GM18858 (cell line): ENCODE measurements around the gene RTKN2.
"Not testable (repeated sequence)": the region's sequence is repeated elsewhere in the genome, so short reads cannot be mapped to it uniquely, and the experiment has no call there.

ENCODE experiments used
- ATAC-seq: cut with Tn5 transposase; IDR thresholded peaks from one replicate; pipeline ENCODE4 v1.9.1; 2021; ENCODE audit not compliant: unreplicated experiment

RTKN2 gene

DNA sequence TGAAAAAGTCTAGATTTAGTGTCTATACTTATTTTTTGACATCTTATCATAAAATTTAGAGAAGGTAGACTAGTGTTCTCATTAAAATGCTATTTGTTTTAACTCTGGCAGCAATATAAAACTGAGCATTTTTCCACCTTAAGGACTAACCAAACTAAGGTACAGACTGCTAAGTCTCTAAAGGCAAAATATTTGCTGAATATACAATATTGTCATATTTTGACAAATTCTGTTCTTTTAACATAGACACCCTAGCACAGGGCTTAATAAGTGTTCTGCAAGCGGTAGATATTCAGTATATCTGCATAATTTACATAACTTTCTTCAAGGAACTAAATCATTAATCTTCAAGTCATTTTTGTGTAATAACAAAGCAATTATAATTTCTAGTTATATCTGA lies 8.6 kb downstream of the RTKN2 start:
- ATAC-seq = no peak

DNA sequence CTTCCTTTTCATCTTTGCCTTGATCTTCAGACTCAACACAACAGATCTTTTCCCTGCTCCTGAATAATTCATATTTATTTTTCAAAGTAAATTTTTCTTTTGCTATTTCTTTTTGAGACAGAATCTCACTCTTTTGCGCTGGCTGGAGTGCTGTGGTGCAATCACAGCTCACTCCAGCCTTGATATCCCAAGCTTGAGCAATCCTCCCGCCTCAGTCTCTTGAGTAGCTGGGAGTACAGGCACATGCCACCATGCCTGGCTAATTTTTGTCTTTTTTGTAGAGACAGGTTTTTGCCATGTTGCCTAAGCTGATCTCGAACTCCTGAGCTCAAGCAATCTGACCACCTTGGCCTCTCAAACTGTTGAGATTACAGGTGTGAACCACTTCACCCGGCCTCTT lies 9.2 kb downstream of the RTKN2 start:
- no peak for ATAC-seq

DNA sequence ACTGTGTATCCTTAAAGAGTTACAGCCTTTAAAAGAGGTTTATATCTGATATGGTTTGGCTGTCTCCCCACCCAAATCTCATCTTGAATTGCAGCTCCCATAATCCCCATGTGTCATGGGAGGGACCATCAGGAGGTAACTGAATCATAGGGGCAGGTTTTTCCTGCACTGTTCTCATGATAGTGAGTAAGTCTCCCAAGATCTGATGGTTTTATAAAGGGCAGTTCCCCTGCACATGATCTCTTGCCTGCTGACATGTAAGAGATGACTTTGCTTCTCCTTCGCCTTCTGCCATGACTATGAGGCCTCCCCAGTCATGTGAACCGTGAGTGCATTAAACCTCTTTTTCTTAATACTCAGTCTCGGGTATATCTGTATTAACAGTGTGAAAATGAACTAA lies 9.7 kb downstream of the RTKN2 start:
- no peak for ATAC-seq

DNA sequence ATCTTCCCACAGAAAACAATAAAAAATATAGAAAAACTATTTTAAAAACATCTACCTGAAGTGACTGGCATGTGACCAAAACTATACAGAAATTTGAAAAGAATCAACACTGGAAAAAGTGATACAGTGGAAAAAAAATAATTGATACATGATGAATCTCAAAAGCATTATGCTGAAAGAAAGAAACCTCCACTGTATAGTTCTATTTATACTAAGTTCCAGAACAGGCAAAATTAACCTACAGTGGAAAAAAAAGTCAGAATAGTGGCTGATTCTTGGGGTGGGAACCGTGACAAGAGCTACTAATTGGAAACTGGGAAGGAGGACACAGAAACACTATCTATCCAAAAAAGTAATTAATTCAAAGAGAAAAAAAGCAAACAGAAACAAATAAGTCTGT lies 14.9 kb downstream of the RTKN2 start:
- ATAC-seq = no peak

DNA sequence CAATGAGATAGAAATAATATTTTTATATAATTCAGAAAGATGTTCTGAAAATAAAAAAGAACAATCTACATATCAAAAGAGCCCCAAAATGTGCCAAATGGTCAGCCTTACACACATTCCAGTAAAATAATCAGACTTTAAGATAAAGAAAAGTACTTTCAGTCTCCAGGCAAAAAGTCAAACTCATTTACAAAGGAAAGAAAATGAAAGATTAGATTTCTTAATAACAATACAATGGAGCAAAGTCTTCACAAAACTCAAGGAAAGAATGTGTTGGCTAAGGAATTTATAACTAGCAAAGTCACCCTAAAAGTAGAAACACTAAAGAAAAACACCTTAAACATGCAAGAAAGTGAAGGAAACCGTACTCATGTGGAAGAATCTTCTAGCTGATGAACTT lies 16.6 kb downstream of the RTKN2 start:
- ATAC-seq = no peak

DNA sequence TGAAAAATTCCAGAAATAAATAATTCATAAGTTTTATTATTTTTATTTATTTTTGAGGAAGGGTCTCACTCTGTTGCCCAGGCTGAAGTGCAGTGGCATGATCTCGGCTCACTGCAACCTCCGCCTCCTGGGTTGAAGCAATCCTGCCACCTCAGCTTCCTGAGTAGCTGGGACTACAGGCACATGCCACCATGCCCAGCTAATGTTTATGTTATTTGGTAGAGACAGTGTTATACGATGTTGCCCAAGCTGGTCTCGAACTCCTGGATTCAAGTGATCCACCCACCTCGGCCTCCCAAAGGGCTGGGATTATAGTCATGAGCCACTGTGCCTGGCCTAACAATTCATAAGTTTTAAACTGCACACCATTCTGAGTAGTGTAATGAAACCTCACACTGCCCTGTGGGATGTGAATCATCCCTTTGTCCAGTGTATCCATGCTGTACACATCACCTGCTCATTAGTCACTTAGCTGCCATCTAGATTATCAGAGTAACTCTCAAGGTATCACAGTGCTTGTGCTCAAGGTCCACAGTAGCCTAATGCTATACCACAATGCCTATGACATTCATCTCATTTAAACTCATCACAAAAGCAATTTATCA lies 17.9 kb downstream of the RTKN2 start:
- ATAC-seq = no peak

DNA sequence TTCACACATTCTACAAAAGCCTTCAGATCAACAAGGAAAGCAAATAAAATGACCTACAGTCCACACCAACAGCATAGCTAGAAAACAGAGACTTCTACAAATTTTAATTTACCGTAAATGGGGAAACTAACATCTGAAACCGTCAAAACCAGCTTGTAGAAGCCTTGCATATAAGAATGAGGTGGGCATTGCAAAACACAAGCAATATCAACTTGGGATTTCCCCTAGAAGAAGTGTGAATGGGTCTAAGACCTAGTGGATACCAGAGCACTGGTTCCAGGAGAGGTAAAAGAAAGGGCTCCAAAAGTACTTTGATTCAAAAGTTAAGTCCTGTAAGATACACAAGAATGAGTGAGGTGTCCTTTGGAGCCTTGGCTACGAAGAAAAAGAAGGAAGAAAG lies 18.7 kb downstream of the RTKN2 start:
- no peak for ATAC-seq

DNA sequence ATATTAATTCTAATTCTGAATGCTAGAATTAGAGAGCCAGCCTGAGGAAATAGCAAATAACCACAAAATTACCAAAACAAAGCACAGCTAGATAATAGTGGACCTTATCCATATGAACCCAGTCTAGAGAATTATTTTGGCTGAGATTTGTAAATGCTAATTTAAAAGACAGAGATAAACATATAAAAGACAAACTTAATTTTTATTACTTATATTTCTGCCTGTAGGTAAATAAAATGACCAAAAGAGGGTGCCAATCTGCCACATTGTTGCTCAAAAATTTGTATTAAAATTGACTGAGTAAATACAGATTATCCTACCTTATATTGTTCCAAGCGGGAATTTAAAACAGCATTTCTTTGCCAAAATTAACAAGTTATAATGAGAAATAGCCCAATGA lies 20.2 kb downstream of the RTKN2 start:
- ATAC-seq = no peak

DNA sequence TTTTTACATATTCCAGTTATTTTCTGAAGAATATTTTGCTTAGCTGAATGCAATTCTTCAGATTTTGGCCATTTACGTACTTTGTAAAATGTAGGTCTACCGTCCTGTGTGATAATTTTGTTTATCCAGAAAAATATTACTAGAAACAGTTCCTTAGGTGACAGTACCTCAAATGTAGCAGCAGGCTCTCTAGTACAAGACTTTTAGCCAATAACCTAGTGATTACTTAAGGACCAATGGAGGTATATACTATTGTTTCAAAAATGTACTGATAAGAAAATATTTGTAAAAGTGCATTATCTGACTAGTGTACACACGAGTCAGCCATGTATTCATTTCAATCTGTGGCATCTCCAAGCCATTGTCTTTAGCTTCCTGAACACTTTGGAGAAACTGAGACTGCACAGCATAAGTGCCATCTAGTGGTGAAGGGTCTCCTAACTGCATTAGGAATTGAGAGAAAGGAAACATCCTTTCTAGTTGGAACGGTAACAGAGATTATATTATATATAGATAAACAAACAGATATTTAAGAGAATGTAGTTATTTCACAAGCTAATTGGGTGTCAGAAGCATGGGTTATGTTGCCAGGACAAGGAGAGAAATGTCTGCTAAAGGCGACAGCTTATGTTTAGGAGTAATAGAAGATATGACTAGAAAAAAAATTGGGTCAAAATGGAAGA lies 23.7 kb downstream of the RTKN2 start:
- ATAC-seq = peak; percentile 40

DNA sequence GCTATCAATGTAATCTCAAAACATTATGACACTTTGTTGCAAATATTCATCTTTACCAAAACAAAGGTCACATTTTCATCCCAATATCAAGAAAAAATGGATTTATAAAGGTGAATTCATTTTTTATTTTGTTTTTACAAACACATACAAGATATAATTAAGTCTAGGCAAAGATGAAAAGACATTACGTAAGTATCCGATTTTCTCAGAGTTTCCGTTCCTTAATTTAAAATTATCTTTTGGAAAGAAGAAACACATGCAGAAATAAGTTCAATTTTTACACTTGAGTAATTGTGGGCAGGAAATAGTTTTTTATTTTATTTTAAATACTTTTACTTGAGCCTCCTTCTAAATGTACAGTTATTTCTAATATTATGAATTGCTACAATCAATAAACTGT lies 24.6 kb downstream of the RTKN2 start:
- ATAC-seq = no peak

DNA sequence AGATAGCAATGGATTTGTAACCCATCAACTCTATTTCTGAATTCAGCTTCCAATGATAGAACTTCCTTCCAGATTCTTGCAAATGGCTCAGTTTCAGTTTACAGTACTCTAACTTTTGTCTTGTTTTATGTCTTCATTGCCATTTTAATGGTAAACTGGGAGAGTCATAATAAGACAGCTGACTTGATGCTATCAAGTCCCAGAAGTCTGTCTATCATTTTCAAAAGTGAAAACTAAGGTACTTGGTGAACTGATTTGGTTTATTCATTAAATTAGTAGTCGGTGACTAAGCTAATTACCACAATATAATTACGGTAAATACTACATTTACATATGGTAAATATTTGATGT lies 25.0 kb downstream of the RTKN2 start:
- ATAC-seq = peak; percentile 26

DNA sequence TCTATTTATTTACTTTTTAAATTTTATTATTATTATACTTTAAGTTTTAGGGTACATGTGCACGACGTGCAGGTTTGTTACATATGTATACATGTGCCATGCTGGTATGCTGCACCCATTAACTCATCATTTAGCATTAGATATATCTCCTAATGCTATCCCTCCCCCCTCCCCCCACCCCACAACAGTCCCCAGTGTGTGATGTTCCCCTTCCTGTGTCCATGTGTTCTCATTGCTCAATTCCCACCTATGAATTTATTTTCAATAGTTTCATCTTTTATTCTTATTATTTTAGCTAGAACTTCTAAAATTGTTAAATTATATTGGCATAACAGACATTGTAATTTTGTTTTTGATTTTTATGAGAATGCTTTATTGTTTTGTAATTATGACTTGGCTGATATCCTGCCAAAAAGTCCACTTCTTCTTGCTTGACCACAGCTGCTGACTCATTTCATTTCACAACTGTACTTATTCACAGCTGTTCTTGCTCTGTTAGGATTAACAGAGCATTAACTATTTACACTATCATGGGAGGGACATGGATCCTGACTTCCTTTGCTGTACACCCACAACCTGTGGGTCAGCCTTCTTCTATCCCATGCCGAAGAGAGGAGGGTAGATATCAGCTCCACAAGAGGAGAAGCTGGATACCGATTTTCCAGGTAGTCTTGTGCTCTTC lies 25.5 kb downstream of the RTKN2 start:
- peak; percentile 82 for ATAC-seq

DNA sequence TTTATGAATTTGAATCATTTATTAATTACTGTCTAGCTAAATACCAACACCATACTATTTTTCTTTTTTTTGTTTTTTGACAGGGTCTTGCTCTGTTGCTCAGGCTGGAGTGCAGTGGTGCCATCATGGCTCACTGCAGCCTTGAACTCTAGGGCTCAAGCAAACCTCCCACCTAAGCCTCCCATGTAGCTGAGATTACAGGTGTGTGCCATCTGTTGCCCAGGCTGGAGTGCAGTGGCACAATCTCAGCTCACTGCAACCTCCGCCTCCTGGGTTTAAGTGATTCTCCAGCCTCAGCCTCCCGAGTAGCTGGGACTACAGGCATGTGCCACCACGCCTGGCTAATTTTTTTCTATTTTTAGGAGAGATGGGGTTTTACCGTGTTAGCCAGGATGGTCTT lies 27.1 kb downstream of the RTKN2 start:
- not testable (repeated sequence) for ATAC-seq

DNA sequence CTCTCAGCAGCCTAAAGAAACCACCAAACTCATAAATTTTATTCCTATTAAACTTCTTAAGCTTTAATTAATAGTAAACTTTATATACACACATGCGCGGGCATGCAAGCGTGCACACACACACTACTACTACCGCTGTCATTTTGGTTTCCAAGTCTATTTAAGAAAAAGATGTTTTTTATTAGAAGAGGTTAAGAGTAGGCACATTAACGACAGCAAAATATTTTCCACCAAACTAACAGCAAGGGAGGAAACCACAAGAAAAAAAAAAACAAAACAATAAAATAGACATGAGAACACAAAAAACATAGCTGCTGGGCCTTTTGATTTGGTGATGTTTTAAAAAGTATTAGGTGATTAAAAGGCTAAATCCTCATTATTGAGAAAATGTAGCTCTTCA lies 28.6 kb downstream of the RTKN2 start:
- no peak for ATAC-seq

DNA sequence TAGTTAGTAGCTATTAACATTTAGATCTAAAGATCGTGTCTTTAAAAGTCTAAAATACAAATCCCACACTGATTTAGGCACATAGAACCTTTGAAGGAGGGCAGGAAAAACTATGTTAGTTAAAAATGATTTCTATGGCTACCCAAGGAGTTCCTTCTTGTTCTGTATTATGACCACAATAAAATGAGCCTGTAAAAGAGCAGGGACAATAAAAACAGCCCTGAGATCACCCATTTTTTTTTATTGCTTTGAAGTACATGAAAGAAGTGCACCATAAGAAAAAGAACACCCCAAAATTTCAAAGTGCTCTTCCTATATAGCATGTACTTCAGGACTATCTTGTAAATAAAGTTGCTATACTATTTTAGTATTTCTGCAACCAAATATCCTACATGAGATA lies 29.8 kb downstream of the RTKN2 start:
- ATAC-seq = no peak

DNA sequence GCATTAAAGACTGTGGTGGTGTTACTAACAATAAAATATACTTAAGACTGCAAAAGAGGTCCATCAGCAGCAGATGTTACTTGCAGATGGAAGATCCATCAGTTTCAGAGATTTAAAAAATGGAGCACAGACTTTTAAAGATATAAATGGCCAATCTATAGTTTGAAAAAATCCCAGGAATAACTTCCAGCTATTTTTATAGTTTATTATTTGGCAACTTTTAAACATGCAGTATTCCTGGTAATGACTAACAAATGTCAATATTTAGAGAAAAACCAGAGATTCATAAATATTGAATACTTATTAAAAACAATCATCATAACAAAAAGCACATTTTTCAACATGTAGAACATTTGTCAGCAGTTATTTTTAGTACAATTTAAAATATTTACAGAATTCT lies 30.7 kb downstream of the RTKN2 start:
- no peak for ATAC-seq

DNA sequence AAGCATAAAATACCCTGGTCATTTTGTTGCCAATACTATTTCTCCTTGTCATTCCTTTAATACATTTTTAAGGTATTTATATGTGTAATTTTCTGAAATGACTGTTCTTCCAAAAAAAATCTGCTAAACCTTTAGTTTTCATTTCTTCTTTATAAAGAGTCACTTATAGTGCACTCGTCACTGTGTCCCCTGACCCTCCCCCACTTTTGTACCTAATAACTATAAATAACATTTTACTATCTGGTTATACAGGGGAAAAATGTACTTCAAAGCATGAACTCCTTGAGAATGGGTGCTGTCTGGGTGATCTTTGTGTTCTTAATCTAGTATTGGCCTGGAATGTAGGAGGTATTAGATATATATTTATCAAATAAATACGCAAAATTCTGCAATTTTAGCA lies 31.1 kb downstream of the RTKN2 start:
- ATAC-seq = no peak

DNA sequence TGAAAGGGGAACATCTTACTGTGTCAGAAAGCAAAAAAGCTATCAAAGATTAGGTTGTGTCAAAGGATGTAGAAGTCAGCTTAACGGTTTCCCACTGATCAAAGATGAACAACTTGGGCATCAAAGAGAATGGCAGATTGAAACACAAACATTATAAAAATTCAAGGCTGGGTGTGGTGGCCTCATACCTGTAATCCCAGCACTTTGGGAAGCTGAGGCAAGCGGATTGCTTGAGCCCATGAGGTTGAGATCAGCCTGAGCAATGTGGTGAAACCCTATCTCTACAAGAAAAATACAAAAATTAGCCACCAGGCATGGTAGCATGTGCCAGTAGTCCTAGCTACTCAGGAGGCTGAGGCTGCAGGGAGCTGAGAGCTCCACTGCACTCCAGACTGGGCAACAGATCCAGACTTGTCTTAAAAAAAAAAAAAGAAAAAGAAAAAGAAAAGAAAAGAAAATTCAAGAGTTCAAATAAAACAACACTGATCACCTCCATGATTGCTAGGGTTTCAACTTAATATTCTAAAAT lies 34.5 kb downstream of the RTKN2 start:
- ATAC-seq = no peak

DNA sequence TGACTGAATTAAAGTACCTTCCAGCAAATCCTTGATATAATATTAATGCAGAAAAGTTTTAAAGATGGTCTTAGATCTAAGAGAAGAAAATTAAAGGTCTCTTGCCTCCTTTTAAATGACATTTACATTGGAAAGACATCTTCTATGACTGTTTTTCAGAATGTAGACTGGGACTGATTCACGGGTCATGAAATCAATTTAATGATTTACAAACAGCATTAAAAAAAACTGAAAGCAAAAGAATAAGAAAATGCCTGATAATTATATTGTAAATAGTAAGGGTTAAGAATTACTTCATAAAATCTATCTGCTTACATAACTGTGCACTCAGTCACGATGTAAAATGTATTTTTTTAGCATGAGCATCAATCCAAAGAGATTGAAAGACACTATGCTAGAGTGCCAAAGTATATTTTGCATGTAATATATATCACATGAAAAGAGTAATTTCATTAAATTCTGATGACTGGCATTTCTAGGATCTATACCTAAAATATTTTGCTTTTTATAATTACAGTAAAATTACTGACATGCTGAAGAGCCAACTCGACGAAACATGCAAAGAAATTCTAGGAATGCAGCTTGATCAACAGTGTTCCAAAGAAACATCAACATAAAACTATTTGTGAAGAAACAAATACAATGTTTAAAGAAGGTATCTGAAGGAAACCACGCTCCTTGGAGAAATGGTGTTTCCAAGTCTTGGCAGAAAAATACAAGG lies 35.1 kb downstream of the RTKN2 start:
- ATAC-seq = no peak

DNA sequence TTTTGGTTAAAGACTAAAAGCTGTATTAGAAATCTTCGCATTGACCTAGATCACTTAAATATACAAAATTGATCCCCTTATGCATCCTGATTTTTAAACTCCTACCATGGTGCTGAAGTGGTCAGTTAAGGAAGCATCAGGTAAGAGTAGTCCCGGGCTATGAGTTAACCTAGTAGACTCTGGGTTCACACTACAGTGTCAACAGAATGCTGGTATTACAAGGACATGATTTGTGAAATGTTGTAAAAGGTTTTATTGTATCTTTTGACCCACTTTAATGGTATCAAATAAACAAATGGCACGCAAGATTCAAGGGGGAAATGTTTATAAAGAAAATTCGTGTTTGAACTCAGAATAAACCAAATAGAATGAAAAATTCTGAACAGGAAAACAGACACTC lies 36.8 kb downstream of the RTKN2 start:
- ATAC-seq = no peak

DNA sequence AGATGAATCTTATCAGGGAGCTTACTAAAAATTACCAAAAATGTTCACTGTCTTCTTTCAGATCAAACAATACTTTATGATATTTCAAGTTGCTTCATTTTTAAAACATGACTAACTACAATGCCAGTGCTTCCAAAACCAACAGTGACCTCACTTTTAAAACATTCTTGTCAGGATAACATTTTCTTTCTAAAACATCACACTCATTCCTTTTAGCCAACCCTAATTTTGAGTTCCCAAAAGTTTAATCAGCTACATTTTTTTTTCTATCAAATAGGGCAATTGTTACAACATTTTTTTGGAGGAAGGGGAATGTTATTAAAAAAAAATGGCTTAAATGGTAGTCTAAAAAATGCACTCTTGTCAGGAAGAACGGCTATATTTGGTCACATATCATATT lies 37.3 kb downstream of the RTKN2 start:
- ATAC-seq = no peak
